Measurements from ENCODE around the gene DCDC1.

- no peak for TF ChIP-seq CTCF (IDR thresholded peaks at IDR 0.05; ENCODE audit: low read depth, low read length)
- no peak for TF ChIP-seq EZH2phosphoT487 (IDR thresholded peaks at IDR 0.05; ENCODE audit: low read depth)
These were observed 509.4 kb downstream of the DCDC1 start for GRCh38 chr11:30860146-30860545.
